ENCODE measurements around the gene DOCK11.

Gene DOCK11

DNA sequence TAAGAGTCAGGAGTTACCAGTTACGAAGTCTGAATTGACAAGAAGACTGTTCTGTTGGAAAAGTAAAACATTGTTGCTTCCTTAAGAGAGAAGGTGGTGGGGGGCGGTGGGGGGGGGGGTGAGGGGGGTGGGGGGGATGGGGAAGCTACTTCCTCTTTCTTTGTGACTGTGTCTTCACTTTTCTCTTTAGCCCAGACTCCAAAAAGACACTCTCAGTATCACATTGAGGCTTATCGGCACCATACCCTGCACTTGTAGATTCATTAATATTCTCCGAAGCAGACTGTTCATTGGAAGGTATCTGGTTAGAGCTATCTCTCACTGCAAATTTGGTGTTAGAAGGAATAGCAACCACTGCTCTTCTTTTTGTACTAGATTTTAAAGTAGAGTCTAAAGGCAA, 137.2 kb downstream of the DOCK11 start:
- POLR2A ChIA-PET = no interaction called here

DNA sequence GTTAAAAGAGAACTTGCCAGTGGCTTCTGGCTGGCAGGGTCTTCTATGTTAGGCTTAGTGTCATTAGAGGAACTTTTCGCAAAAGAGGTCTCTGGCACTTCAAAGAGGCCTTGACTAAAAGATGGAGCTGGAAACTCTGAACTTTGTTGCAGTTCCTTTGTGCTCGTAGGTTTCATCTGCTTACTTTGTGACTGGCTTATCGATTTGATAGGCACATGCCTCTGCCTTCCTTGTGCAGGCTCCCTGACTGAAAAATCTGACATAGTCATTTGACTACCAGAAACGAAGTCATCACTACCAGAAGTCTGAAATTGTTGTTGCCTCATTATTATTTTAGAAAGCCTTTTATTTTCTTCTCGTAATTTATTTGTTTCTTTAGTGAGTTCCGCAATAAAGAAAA, 137.9 kb downstream of the DOCK11 start:
- no peak for DNase-seq
- Histone ChIP-seq H3K27me3 (replicated peaks in 2 of 5; ENCODE audit: control insufficient read depth in 4 of 5, insufficient read depth in 5 of 5, low read length in 4 of 5) (peaks cover 0 to 2% (median 0%) of the 10 kb centered on the region in 5 experiments), H3K27ac (ENCODE audit: insufficient read depth in 1 of 2, low read depth in 1 of 2, low read length in 2 of 2, poor library complexity in 1 of 2, severe bottlenecking in 2 of 2) (peak overlapping the region in 1 of 2 experiments; percentile 25), H3K36me3 (ENCODE audit: control insufficient read depth in 4 of 4, insufficient read depth in 4 of 4, low read length in 3 of 4) (peaks cover 0 to 41% (median 13%) of the 10 kb centered on the region in 4 experiments), H3K4me1 (ENCODE audit: control extremely low read depth in 1 of 4, control insufficient read depth in 4 of 4, insufficient read depth in 4 of 4, low read length in 3 of 4) (peaks cover 2 to 17% (median 13%) of the 10 kb centered on the region in 4 experiments), H3K4me3 (ENCODE audit: control insufficient read depth in 1 of 7, extremely low read depth in 1 of 7, insufficient read depth in 4 of 7, low read depth in 2 of 7, low read length in 6 of 7) (no peak overlapping the region), H3K9me3 (ENCODE audit: control extremely low read depth in 1 of 5, control insufficient read depth in 4 of 5, insufficient read depth in 2 of 5, low read depth in 1 of 5, low read length in 4 of 5) (no peaks in the 10 kb centered on the region)
- ChIA-PET CTCF (no interaction called here), POLR2A (no interaction called here)
- WGBS (ENCODE audit: insufficient coverage) = 86% methylated on average over 4 of the region's 6 CpGs

More for the DNA sequence above, 137.2 kb downstream of the DOCK11 start:
- H3K27ac ChIP-seq (ENCODE audit: insufficient read depth in 1 of 2, low read depth in 1 of 2, low read length in 2 of 2, poor library complexity in 1 of 2, severe bottlenecking in 2 of 2) = peak overlapping the region in 1 of 2 experiments; percentile 25
- no peak overlapping the region for H3K4me3 ChIP-seq (ENCODE audit: control insufficient read depth in 1 of 7, extremely low read depth in 1 of 7, insufficient read depth in 4 of 7, low read depth in 2 of 7, low read length in 6 of 7)
- CTCF ChIA-PET = no interaction called here
- no CpG with 5 or more reads among the region's 4 CpGs for WGBS (ENCODE audit: insufficient coverage)
- peak in 2 of 3 donors; percentile 51 to 62 for DNase-seq
- peaks cover 0 to 37% (median 15%) of the 10 kb centered on the region in 4 experiments for H3K36me3 ChIP-seq (ENCODE audit: control insufficient read depth in 4 of 4, insufficient read depth in 4 of 4, low read length in 3 of 4)
- peaks cover 2 to 17% (median 13%) of the 10 kb centered on the region in 4 experiments for H3K4me1 ChIP-seq (ENCODE audit: control extremely low read depth in 1 of 4, control insufficient read depth in 4 of 4, insufficient read depth in 4 of 4, low read length in 3 of 4)
- H3K9me3 ChIP-seq (ENCODE audit: control extremely low read depth in 1 of 5, control insufficient read depth in 4 of 5, insufficient read depth in 2 of 5, low read depth in 1 of 5, low read length in 4 of 5) = no peaks in the 10 kb centered on the region
- peaks cover 0 to 2% (median 0%) of the 10 kb centered on the region in 5 experiments for H3K27me3 ChIP-seq (replicated peaks in 2 of 5; ENCODE audit: control insufficient read depth in 4 of 5, insufficient read depth in 5 of 5, low read length in 4 of 5)

DNA sequence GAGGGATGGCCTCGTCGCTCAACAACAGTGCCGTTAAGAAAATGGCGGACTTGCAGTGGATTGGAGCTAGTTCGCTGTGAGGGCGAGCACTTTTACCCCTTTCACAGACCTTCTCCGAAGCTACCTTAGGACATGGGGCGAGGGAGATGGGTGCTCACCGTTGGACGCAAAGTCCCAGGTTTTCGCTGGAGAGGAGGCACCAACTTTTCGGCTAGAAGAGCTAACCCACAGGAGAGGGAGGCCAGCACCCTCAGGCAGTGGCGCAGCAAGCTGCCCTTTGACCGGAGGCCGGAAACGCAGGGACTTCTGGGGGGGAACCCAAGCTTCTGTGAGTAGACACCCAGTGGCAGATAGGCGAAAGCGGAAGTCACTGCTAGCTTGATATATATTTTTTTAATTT, 138.7 kb downstream of the DOCK11 start:
- no peak for DNase-seq
- ChIA-PET POLR2A (no interaction called here), CTCF (no interaction called here)
- H3K4me3 ChIP-seq (ENCODE audit: control insufficient read depth in 1 of 7, extremely low read depth in 1 of 7, insufficient read depth in 4 of 7, low read depth in 2 of 7, low read length in 6 of 7) = no peak overlapping the region
- no peak overlapping the region for H3K27ac ChIP-seq (ENCODE audit: insufficient read depth in 1 of 2, low read depth in 1 of 2, low read length in 2 of 2, poor library complexity in 1 of 2, severe bottlenecking in 2 of 2)
- H3K4me1 ChIP-seq (ENCODE audit: control extremely low read depth in 1 of 4, control insufficient read depth in 4 of 4, insufficient read depth in 4 of 4, low read length in 3 of 4) = peaks cover 2 to 17% (median 13%) of the 10 kb centered on the region in 4 experiments
- no peaks in the 10 kb centered on the region for H3K9me3 ChIP-seq (ENCODE audit: control extremely low read depth in 1 of 5, control insufficient read depth in 4 of 5, insufficient read depth in 2 of 5, low read depth in 1 of 5, low read length in 4 of 5)
- peaks cover 0 to 39% (median 7%) of the 10 kb centered on the region in 4 experiments for H3K36me3 ChIP-seq (ENCODE audit: control insufficient read depth in 4 of 4, insufficient read depth in 4 of 4, low read length in 3 of 4)
- peaks cover 0 to 2% (median 0%) of the 10 kb centered on the region in 5 experiments for H3K27me3 ChIP-seq (replicated peaks in 2 of 5; ENCODE audit: control insufficient read depth in 4 of 5, insufficient read depth in 5 of 5, low read length in 4 of 5)
- WGBS (ENCODE audit: insufficient coverage) = 95% methylated on average over 15 of the region's 18 CpGs

DNA sequence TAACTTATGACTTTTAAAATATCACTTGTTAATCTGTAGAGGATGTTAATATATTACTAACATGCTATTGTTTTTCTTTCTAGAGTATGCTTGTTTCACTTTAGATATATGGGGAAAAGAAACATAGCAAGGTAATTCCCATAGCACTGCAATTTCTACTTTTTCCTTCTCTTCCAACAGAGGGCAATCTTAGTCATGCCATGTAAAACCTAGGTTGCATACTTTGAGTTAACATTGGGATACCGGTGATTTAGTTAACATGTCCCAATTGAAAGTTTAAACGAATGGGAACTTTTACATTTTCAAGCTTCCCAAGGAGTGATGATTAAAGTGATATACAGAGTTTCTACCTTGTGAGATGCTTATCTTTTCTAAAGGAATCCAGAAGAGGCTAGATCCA, 142.4 kb downstream of the DOCK11 start:
- H3K36me3 ChIP-seq (ENCODE audit: control insufficient read depth in 4 of 4, insufficient read depth in 4 of 4, low read length in 3 of 4) = peaks cover 2 to 58% (median 12%) of the 10 kb centered on the region in 4 experiments
- POLR2A ChIA-PET = no interaction called here

DNA sequence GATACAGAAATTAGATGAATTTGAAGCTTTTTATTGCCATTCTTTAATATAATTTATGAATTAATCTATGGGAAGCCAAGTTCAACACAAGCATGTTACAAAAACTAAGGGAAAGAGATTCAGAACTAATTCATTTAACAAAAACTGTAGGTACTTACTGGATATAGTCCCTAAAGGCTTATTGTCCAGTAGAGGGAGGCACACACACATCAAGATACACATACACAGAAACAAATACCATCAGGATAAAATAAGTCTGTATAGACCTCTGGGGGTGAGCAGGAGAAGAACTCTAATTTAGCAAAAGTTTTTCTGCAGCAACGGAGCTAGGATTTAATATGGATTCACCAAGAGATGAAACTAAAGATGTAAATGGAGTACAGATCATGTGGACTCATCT, 148.8 kb downstream of the DOCK11 start:
- WGBS (ENCODE audit: insufficient coverage) = 89% methylated on average over 1 of the region's 1 CpG
- H3K27ac ChIP-seq (ENCODE audit: insufficient read depth in 1 of 2, low read depth in 1 of 2, low read length in 2 of 2, poor library complexity in 1 of 2, severe bottlenecking in 2 of 2) = no peak overlapping the region
- DNase-seq = peak in 1 of 3 donors; percentile 43

More for the DNA sequence above, 142.4 kb downstream of the DOCK11 start:
- no peak overlapping the region for H3K27ac ChIP-seq (ENCODE audit: insufficient read depth in 1 of 2, low read depth in 1 of 2, low read length in 2 of 2, poor library complexity in 1 of 2, severe bottlenecking in 2 of 2)
- no peak for DNase-seq
- no peak overlapping the region for H3K4me3 ChIP-seq (ENCODE audit: control insufficient read depth in 1 of 7, extremely low read depth in 1 of 7, insufficient read depth in 4 of 7, low read depth in 2 of 7, low read length in 6 of 7)
- H3K9me3 ChIP-seq (ENCODE audit: control extremely low read depth in 1 of 5, control insufficient read depth in 4 of 5, insufficient read depth in 2 of 5, low read depth in 1 of 5, low read length in 4 of 5) = no peaks in the 10 kb centered on the region
- peaks cover 0 to 2% (median 0%) of the 10 kb centered on the region in 5 experiments for H3K27me3 ChIP-seq (replicated peaks in 2 of 5; ENCODE audit: control insufficient read depth in 4 of 5, insufficient read depth in 5 of 5, low read length in 4 of 5)
- CTCF ChIA-PET = interaction anchor here (0.6 kb wide), 1 partner anchor 13 kb away, joined by 3 read pairs; no protein-coding TSS in a partner anchor
- 86% methylated on average over 2 of the region's 2 CpGs for WGBS (ENCODE audit: insufficient coverage)
- H3K4me1 ChIP-seq (ENCODE audit: control extremely low read depth in 1 of 4, control insufficient read depth in 4 of 4, insufficient read depth in 4 of 4, low read length in 3 of 4) = peaks cover 0 to 9% (median 4%) of the 10 kb centered on the region in 4 experiments

GRCh38 chrX:118652717-118653116, 157.1 kb downstream of the DOCK11 start:
- no peak overlapping the region for H3K4me3 ChIP-seq (ENCODE audit: control insufficient read depth in 1 of 7, extremely low read depth in 1 of 7, insufficient read depth in 4 of 7, low read depth in 2 of 7, low read length in 6 of 7)
- H3K27me3 ChIP-seq (replicated peaks in 2 of 5; ENCODE audit: control insufficient read depth in 4 of 5, insufficient read depth in 5 of 5, low read length in 4 of 5) = no peaks in the 10 kb centered on the region
- POLR2A ChIA-PET = no interaction called here
- no peaks in the 10 kb centered on the region for H3K9me3 ChIP-seq (ENCODE audit: control extremely low read depth in 1 of 5, control insufficient read depth in 4 of 5, insufficient read depth in 2 of 5, low read depth in 1 of 5, low read length in 4 of 5)
- no peaks in the 10 kb centered on the region for H3K4me1 ChIP-seq (ENCODE audit: control extremely low read depth in 1 of 4, control insufficient read depth in 4 of 4, insufficient read depth in 4 of 4, low read length in 3 of 4)
- H3K36me3 ChIP-seq (ENCODE audit: control insufficient read depth in 4 of 4, insufficient read depth in 4 of 4, low read length in 3 of 4) = peaks cover 6 to 53% (median 12%) of the 10 kb centered on the region in 4 experiments
- WGBS (ENCODE audit: insufficient coverage) = 93% methylated on average over 3 of the region's 3 CpGs
- no peak for DNase-seq
- CTCF ChIA-PET = no interaction called here
- no peak overlapping the region for H3K27ac ChIP-seq (ENCODE audit: insufficient read depth in 1 of 2, low read depth in 1 of 2, low read length in 2 of 2, poor library complexity in 1 of 2, severe bottlenecking in 2 of 2)

More for the DNA sequence above, 148.8 kb downstream of the DOCK11 start:
- Histone ChIP-seq H3K36me3 (ENCODE audit: control insufficient read depth in 4 of 4, insufficient read depth in 4 of 4, low read length in 3 of 4) (peaks cover 2 to 42% (median 10%) of the 10 kb centered on the region in 4 experiments), H3K27me3 (replicated peaks in 2 of 5; ENCODE audit: control insufficient read depth in 4 of 5, insufficient read depth in 5 of 5, low read length in 4 of 5) (no peaks in the 10 kb centered on the region), H3K4me1 (ENCODE audit: control extremely low read depth in 1 of 4, control insufficient read depth in 4 of 4, insufficient read depth in 4 of 4, low read length in 3 of 4) (no peaks in the 10 kb centered on the region), H3K9me3 (ENCODE audit: control extremely low read depth in 1 of 5, control insufficient read depth in 4 of 5, insufficient read depth in 2 of 5, low read depth in 1 of 5, low read length in 4 of 5) (no peaks in the 10 kb centered on the region), H3K4me3 (ENCODE audit: control insufficient read depth in 1 of 7, extremely low read depth in 1 of 7, insufficient read depth in 4 of 7, low read depth in 2 of 7, low read length in 6 of 7) (no peak overlapping the region)
- ChIA-PET CTCF (interaction anchor here (0.5 to 1.8 kb wide), 7 partner anchors 13 to 163 kb away, joined by 3 to 7 read pairs (median 4); no protein-coding TSS in a partner anchor), POLR2A (no interaction called here)

- WGBS (ENCODE audit: insufficient coverage) = 100% methylated on average over 1 of the region's 3 CpGs
- Histone ChIP-seq H3K4me3 (ENCODE audit: control insufficient read depth in 1 of 7, extremely low read depth in 1 of 7, insufficient read depth in 4 of 7, low read depth in 2 of 7, low read length in 6 of 7) (no peak overlapping the region), H3K27ac (ENCODE audit: insufficient read depth in 1 of 2, low read depth in 1 of 2, low read length in 2 of 2, poor library complexity in 1 of 2, severe bottlenecking in 2 of 2) (no peak overlapping the region), H3K27me3 (replicated peaks in 2 of 5; ENCODE audit: control insufficient read depth in 4 of 5, insufficient read depth in 5 of 5, low read length in 4 of 5) (no peaks in the 10 kb centered on the region), H3K4me1 (ENCODE audit: control extremely low read depth in 1 of 4, control insufficient read depth in 4 of 4, insufficient read depth in 4 of 4, low read length in 3 of 4) (no peaks in the 10 kb centered on the region), H3K36me3 (ENCODE audit: control insufficient read depth in 4 of 4, insufficient read depth in 4 of 4, low read length in 3 of 4) (peaks cover 6 to 56% (median 18%) of the 10 kb centered on the region in 4 experiments), H3K9me3 (ENCODE audit: control extremely low read depth in 1 of 5, control insufficient read depth in 4 of 5, insufficient read depth in 2 of 5, low read depth in 1 of 5, low read length in 4 of 5) (no peaks in the 10 kb centered on the region)
- ChIA-PET CTCF (interaction anchor here (0.7 to 1.1 kb wide), 2 partner anchors 9 to 51 kb away, joined by 3 to 4 read pairs; no protein-coding TSS in a partner anchor), POLR2A (no interaction called here)
- no peak for DNase-seq
These were observed 158.7 kb downstream of the DOCK11 start for GRCh38 chrX:118654331-118654730.

All from common myeloid progenitor, CD34-positive (primary cell).